Peyer's patch (tissue), 4 donors: ENCODE results near the gene ZDHHC19.

Source experiments
- CTCF ChIP-seq, 6 experiments: fragments of 450-650 bp in 4 of 6; fragments of 200-600 bp in 2 of 6; sonication (generic) in 1 of 6; IDR thresholded peaks; one replicate each; pipeline ENCODE4 v1.5.1; 2017 to 2019; ENCODE audit warnings: antibody characterized with exemption in 6 of 6, mild to moderate bottlenecking in 3 of 6, moderate library complexity in 1 of 6
- POLR2A ChIP-seq, 2 donors: fragments of 450-650 bp; IDR thresholded peaks; one replicate each; pipeline ENCODE4 v1.5.1; 2017; ENCODE audit warnings: antibody characterized with exemption in 2 of 2, mild to moderate bottlenecking in 2 of 2, moderate library complexity in 2 of 2

DNA sequence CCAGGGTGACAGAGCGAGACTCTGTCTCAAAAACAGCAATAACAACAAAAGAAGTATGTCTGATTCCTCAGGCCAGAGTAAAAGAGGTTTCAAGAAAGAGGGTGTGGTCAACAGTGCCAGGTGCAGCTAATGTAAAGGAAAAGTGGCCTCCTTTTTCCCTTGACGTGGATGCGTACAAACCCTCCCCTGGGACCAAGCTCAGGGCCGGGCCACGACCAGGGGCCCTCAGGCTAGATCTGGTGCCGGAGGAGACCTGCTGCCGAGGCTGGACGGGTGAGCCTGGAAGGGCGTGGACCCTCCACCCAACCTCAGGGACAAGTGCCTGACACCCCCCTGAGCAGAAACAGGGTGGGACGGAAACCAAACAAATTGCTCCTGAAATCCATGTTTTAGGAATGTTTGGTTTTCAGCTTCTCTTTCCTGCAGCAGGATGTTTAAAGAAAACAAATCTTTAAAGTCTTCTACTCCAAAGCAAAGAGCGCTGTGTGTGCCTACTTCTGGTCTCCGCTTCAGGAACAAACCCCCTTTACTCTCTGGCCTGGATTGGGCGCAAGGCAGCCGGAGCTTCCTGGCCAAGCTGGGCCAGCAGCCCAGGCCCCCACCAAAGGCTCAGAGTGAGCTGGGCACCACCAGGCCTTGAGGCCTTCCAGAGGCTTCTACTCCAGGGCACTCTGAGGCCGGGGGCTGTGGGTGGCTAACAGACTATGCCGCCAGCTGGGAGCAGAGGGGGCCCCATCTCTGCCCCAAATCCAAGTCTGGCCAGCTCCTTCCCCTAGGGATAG is 21.4 kb downstream of the ZDHHC19 start:
- TF ChIP-seq CTCF (IDR thresholded peaks at IDR 0.05) (no peak), POLR2A (IDR thresholded peaks at IDR 0.05) (no peak)
